Measurements from ENCODE around the gene MRPL37. TPM values are rescaled to one million over a fixed set of nuclear protein-coding genes. Genes with fewer than 3 reads are reported as not detected.

The MRPL37 gene
- total and polyA plus RNA-seq, 2 donors (not counting 1 experiment from before 2014, with no cell fraction given) = 9.6 to 37.0 TPM

GRCh38 chr1:54241364-54241763, 41.4 kb downstream of the MRPL37 start:
- Histone ChIP-seq H3K4me3 (ENCODE audit: control extremely low read depth in 1 of 5, extremely low read depth in 1 of 5, insufficient read depth in 1 of 5, low read depth in 2 of 5, low read length in 4 of 5) (no peak overlapping the region), H3K79me2 (ENCODE audit: control insufficient read depth, insufficient read depth, low read length) (no peaks in the 10 kb centered on the region), H4K20me1 (ENCODE audit: control insufficient read depth, insufficient read depth, low read length, poor library complexity, severe bottlenecking) (no peaks in the 10 kb centered on the region), H3K4me1 (ENCODE audit: control insufficient read depth in 2 of 2, insufficient read depth in 2 of 2, low read length in 2 of 2) (no peaks in the 10 kb centered on the region), H3K4me2 (replicated peaks; ENCODE audit: low read depth, low read length, poor library complexity, severe bottlenecking) (no peak overlapping the region), H3K27me3 (replicated peaks in 1 of 4; ENCODE audit: control extremely low read depth in 1 of 4, control insufficient read depth in 3 of 4, insufficient read depth in 4 of 4, low read length in 3 of 4) (no peaks in the 10 kb centered on the region), H2AFZ (ENCODE audit: insufficient read depth, low read depth, low read length, poor library complexity, severe bottlenecking) (no peak overlapping the region), H3K9ac (ENCODE audit: low read length) (no peak overlapping the region), H3K36me3 (replicated peaks in 1 of 2; ENCODE audit: control extremely low read depth in 1 of 2, control insufficient read depth in 1 of 2, extremely low read depth in 1 of 2, insufficient read depth in 2 of 2, low read length in 1 of 2) (peaks cover 0 to 9% of the 10 kb centered on the region in 2 experiments), H3K9me3 (ENCODE audit: control extremely low read depth in 1 of 3, control insufficient read depth in 2 of 3, insufficient read depth in 1 of 3, low read length in 2 of 3) (no peaks in the 10 kb centered on the region), H3K27ac (ENCODE audit: low read length in 2 of 2) (no peak overlapping the region)
- Mint-ChIP-seq H3K4me1 (no peaks in the 10 kb centered on the region), H3K27ac (no peak overlapping the region), H3K9me3 (ENCODE audit: insufficient read depth) (no peaks in the 10 kb centered on the region), H3K27me3 (no peaks in the 10 kb centered on the region), H3K4me3 (no peak overlapping the region)
- 80% methylated on average over 4 of the region's 6 CpGs for WGBS (ENCODE audit: insufficient coverage)
- no peak for DNase-seq
- ChIA-PET POLR2A (no interaction called here), CTCF (no interaction called here)
- ATAC-seq (ENCODE audit: low read depth) = no peak
- intact Hi-C loops (cut with micrococcal nuclease) = no loop called here
- TF ChIP-seq EZH2 (IDR thresholded peaks at IDR 0.05; ENCODE audit: borderline replicate concordance, insufficient read depth, low read depth, low read length, poor library complexity, severe bottlenecking) = no peak
- no peak for TF ChIP-seq CTCF (IDR thresholded peaks at IDR 0.05)

- ChIA-PET CTCF (no interaction called here), POLR2A (no interaction called here)
- no peaks in the 10 kb centered on the region for H3K9me3 Mint-ChIP-seq (ENCODE audit: insufficient read depth)
These were observed 43.1 kb downstream of the MRPL37 start for GRCh38 chr1:54243022-54243421.

More at GRCh38 chr1:54243022-54243421, 43.1 kb downstream of the MRPL37 start:
- DNase-seq = no peak
- intact Hi-C loops (cut with micrococcal nuclease) = no loop called here
- Histone ChIP-seq H3K9ac (ENCODE audit: low read length) (no peak overlapping the region), H2AFZ (ENCODE audit: insufficient read depth, low read depth, low read length, poor library complexity, severe bottlenecking) (no peak overlapping the region), H3K4me3 (ENCODE audit: control extremely low read depth in 1 of 5, extremely low read depth in 1 of 5, insufficient read depth in 1 of 5, low read depth in 2 of 5, low read length in 4 of 5) (no peak overlapping the region), H4K20me1 (ENCODE audit: control insufficient read depth, insufficient read depth, low read length, poor library complexity, severe bottlenecking) (no peaks in the 10 kb centered on the region), H3K9me3 (ENCODE audit: control extremely low read depth in 1 of 3, control insufficient read depth in 2 of 3, insufficient read depth in 1 of 3, low read length in 2 of 3) (no peaks in the 10 kb centered on the region), H3K4me2 (replicated peaks; ENCODE audit: low read depth, low read length, poor library complexity, severe bottlenecking) (no peak overlapping the region), H3K4me1 (ENCODE audit: control insufficient read depth in 2 of 2, insufficient read depth in 2 of 2, low read length in 2 of 2) (no peaks in the 10 kb centered on the region), H3K36me3 (replicated peaks in 1 of 2; ENCODE audit: control extremely low read depth in 1 of 2, control insufficient read depth in 1 of 2, extremely low read depth in 1 of 2, insufficient read depth in 2 of 2, low read length in 1 of 2) (peaks cover 0 to 9% of the 10 kb centered on the region in 2 experiments), H3K27ac (ENCODE audit: low read length in 2 of 2) (no peak overlapping the region), H3K27me3 (replicated peaks in 1 of 4; ENCODE audit: control extremely low read depth in 1 of 4, control insufficient read depth in 3 of 4, insufficient read depth in 4 of 4, low read length in 3 of 4) (no peaks in the 10 kb centered on the region), H3K79me2 (ENCODE audit: control insufficient read depth, insufficient read depth, low read length) (no peaks in the 10 kb centered on the region)
- 98% methylated on average over 6 of the region's 13 CpGs for WGBS (ENCODE audit: insufficient coverage)
- no peak for ATAC-seq (ENCODE audit: low read depth)
- Mint-ChIP-seq H3K27me3 (no peaks in the 10 kb centered on the region), H3K4me3 (no peak overlapping the region), H3K4me1 (no peaks in the 10 kb centered on the region), H3K27ac (no peak overlapping the region)
- TF ChIP-seq EZH2 (IDR thresholded peaks at IDR 0.05; ENCODE audit: borderline replicate concordance, insufficient read depth, low read depth, low read length, poor library complexity, severe bottlenecking) = no peak
